NOMO-1 treated with dmso at 0.1 percent for 144 hours (cell line): ENCODE measurements around the gene CFAP410.
A peak's percentile ranks its signal among the peaks of the same experiment; 100 is the strongest.
"Not testable (repeated sequence)": the region's sequence is repeated elsewhere in the genome, so short reads cannot be mapped to it uniquely, and the experiment has no call there.

Experiments used
- DNase-seq: peaks from one replicate; lab custom pipeline; 2025; ENCODE audit not compliant: unreplicated experiment; lab: John Stamatoyannopoulos, UW

The CFAP410 gene

GRCh38 chr21:44370027-44370735 is 31.0 kb upstream of the CFAP410 start:
- no peak for DNase-seq

- DNase-seq = no peak
Measured at GRCh38 chr21:44368711-44369446, 29.7 kb upstream of the CFAP410 start.

DNA sequence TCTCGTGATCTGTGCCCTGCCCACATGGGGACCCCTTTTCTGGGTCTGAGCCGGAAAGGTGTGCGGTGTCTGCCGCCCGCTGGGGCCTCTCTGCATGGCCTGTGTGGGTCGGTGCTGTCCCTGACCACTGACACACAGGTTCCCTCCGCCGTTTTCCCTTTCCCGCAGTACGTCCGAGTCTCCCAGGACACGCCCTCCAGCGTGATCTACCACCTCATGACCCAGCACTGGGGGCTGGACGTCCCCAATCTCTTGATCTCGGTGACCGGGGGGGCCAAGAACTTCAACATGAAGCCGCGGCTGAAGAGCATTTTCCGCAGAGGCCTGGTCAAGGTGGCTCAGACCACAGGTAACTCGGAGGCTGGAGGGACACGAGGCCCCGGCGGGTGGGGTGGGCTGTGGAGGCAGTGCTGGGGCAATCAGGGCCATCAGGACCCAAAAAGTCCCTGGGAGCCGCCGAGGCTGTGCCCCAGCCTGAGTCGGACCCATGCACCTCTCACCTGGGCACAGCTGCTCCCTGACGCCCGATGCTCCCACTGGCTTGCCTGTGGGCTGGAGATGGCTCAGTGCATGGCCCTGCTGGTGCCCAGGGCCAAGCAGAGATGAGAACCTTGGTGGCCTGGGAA is 27.5 kb upstream of the CFAP410 start:
- no peak for DNase-seq

GRCh38 chr21:44365967-44366585 is 26.9 kb upstream of the CFAP410 start:
- DNase-seq = no peak

DNA sequence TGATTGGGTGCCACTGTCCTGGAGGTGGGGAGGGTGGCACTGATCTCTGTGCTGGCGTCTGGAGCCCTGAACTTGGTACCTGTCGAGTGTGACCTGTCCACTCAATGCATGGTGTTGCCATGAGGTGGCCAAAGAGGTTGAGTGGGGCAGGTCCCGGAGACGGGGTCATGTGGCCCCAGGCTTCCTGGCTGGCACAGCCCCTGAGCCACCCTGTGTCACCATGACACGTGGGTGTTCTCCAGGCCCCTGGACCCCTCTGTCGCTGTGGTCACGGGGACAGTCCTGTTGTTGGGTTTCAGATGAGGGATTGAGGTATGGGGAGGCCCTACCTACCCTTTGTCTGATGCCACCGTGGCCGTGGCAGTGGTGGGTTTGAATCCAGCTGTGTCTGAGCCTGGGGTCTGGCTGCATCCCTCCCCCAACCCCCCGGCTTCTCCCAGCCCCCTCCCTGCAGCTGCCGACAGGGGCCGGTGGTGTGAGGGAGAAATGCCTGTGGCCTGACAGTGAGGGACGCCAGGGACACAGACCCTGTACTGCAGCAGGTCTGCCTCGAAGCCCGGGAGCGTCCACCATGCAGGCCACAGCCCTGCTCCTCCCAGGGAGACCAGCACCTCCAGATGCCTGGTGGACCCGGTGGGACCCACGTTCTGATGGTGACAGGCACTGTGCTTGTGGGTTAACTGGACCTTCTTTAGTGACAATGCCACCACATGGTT is 26.2 kb upstream of the CFAP410 start:
- DNase-seq = no peak

GRCh38 chr21:44364151-44365053 is 25.2 kb upstream of the CFAP410 start:
- DNase-seq = no peak

- DNase-seq = no peak
Measured at GRCh38 chr21:44363278-44363677, 24.1 kb upstream of the CFAP410 start.

- not testable (repeated sequence) for DNase-seq
Measured at GRCh38 chr21:44361903-44362302, 22.7 kb upstream of the CFAP410 start.

GRCh38 chr21:44360159-44360558 is 21.0 kb upstream of the CFAP410 start:
- DNase-seq = peak; percentile 90

GRCh38 chr21:44359396-44359795 is 20.2 kb upstream of the CFAP410 start:
- DNase-seq = no peak

DNA sequence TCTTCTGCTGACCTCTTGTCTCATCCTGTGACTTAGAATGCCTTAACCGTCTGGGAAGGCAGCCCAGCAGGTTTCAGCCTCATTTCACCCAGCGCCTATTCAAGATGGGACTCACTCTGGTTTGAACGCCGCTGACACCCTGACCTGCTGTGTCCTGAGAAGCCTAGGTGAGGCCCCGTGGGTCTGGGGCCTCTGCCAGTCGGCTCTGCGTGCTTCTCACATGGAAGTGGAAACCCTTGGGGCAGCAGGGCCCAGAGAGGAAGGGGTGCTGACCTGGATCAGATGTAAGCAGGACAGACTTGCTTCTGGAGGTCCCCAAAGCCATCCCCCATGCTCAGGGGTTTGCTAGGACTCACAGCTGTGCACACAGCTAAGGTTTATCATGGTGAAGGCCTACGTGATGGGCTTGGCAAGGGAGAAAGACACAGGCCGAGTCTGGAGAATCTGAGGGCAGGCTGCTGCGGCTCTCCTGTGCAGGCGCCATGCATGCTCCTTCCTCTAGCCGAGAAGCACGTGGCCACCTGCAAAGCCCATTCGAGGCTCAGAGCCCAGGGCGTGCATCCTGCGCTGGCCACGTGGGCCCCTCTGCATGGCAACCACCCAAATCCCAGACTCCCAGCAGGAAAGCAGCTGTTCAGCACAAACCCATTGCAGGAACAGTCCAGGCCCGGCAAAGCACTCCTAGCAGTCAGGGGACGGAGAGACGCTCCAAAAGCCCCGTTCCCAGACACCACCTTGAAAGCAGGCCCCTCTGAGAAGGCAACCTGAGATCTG is 18.1 kb upstream of the CFAP410 start:
- DNase-seq = no peak

DNA sequence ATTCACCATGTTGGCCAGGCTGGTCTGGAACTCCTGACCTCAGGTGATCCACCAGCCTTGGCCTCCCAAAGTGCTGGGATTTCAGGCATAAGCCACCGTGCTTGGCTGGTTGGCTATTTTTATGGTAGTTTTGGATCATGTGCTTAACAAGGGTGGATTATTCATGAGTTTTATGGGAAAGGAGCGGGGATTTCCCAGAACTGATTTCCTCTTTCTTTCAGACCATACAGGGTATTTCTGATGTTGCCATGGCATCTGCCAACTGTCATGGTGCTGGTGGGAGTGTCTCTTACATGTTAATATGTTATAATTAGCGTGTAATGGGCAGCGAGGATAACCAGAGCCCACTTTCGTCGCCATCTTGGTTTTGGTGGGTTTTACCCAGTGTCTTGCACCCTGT is 17.4 kb upstream of the CFAP410 start:
- DNase-seq = no peak

DNA sequence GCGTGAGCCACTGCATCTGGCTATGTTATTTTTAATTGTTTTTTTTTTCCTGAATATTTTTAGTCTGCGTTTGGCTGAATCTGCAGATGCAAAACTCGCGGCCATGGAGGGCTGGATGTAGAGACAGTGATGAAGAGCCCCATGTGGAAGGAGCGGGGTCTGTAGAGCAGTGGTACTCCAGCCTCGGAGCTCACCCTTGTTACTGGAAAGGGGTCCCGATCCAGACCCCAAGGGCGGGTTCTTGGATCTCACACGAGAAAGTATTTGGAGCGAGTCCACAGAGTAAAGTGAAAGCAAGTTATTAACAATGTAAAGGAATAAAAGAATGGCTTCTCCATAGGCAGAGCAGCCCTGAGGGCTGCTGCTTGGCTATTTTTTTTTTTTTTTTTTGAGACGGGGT is 17.0 kb upstream of the CFAP410 start:
- no peak for DNase-seq

- DNase-seq = peak; percentile 37
Measured at GRCh38 chr21:44354775-44355771, 15.9 kb upstream of the CFAP410 start.

- peak; percentile 87 for DNase-seq
Measured at GRCh38 chr21:44354001-44354405, 14.8 kb upstream of the CFAP410 start.

- peak; percentile 84 for DNase-seq
Measured at GRCh38 chr21:44353191-44353970, 14.2 kb upstream of the CFAP410 start, which contains the start of gene TRPM2. Gene TRPM2, plus strand, starts transcription at chr21:44353621. Its CDS starts 80 bp downstream, at chr21:44353701.

DNA sequence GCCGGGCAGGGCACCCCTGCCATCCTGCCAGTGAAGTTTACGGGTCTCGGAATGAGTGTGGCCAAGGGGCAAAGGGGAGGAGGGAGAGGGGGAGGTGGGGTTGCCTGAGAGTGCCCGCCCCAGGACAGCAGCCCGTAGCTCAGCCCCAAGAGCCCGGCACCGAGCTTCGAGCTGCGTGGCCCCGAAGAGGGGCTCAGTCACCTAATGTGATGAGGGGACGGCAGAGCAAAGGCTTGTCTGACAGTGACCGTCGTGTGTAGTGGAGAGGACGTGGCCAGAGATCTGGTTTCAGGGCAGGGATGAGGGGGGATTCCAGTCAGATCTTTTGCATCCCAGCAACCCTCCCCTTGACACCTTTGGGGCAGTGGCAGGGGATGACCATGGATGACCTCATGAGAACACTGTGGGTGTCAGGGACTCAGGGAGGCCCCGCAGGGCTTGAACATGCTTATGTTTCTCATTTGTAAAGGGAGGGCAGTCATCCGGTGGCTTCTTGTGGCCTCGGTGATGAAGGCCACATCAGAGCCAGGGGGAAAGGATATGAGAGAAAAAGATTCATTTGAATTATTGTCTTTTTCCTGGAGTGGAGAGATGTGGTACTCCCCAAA is 13.2 kb upstream of the CFAP410 start:
- no peak for DNase-seq
